NK-92 (cell line): ENCODE results near the gene SCEL.
"Not testable (repeated sequence)": the region's sequence is repeated elsewhere in the genome, so short reads cannot be mapped to it uniquely, and the experiment has no call there.

Source experiments
- DNase-seq: peaks from one replicate; lab custom pipeline; 2025; ENCODE audit not compliant: unreplicated experiment; lab: John Stamatoyannopoulos, UW

Gene SCEL

DNA sequence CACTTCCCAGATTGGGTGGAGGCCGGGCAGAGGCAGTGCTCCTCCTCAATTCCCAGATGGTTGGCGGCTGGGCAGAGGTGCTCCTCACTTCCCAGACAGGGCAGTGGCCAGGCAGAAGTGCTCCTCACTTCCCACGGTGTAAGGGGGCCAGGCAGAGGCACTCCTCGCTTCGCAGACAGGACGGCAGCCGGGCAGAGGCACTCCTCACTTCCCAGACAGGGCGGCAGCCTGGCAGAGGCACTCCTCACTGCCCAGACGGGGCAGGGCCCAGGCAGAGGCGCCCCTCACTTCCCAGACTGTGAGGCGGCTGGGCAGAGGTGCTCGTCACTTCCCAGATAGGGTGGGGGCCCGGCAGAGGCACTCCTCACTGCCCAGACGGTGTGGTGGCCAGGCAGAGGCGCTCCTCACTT lies 125.3 kb downstream of the SCEL start:
- no peak for DNase-seq

DNA sequence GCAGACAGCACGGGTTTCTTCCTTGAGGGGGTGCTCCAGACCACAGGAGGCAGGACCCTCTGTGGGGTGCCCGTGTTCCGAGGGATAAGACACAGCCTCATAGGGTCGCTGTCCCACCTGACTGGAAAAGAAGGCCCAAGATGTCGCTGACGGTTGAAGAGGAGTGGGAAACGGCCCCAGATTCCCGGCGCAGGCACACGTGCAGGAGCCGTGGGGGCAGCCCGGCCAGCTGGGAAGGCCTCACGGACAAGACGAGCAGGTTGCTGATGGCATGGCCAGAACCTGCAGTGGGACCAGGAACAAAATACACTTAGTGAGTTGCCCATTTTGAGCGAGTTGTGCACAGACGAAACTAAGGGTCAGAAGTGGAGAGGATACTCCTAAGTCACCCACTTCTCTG lies 126.8 kb downstream of the SCEL start:
- not testable (repeated sequence) for DNase-seq

DNA sequence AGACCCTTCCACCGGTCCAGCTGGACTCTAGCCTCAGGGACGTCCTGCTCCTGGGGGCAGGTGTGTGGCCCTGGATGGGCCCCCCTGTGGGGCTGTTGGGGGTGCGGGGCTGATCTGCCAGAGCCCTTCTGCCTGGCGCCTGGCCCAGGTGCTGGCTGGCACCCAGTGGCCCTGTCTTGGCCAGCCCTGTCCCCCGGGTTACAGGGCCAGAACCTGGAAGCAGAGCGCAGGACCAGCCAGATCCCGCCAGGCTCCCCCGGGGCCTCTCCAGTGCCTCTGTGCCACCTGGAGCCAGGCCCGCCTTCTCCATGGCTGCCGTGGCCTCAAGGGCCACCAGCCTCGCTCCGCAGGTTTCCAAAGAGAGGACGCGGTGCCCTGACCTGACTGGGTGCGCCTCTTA lies 127.3 kb downstream of the SCEL start:
- not testable (repeated sequence) for DNase-seq

DNA sequence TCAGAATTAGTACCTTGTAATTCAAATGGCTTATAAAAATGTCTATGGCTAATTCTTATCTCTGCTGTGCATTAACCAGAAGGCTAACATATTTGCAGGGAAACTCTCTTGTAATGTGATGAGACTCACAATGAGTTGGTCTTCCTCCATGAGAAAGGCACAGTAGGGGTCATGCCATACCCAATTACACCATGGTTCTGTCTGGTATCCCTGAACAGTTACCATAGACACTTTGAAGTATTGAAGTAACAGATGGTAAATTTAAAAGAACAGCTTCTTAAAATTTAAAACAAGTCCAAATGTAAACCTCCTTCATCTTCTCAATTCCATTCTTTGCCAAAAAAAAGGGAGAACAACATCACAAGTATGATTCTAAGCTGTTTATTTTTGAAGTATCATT lies 139.3 kb downstream of the SCEL start:
- no peak for DNase-seq

DNA sequence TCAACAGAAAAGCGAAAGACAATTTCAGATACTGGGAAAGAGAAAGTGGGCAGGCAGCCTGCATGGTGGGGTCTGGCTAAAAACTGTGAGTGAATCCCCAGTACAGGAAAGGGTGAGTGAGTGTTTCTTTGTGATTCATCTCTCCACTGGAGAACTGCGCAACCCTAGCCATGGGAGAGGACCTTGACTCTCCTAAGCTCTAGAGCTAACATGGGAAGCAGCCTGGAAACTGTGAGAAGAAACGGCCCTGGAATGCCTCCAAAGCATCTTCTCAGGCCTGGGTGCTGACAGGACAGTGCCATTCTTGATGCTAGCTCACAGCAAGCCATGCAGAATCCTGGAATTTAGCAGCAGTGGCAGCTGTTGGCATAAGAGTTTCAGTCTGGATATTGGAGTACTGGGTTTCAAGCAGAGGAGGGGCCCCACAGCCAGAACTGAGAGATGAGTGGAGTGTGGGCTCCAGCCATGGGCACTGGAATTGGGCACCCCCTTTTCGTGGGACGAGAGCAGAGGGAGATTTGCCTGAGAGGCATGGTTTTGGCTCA lies 143.3 kb downstream of the SCEL start:
- DNase-seq = no peak

DNA sequence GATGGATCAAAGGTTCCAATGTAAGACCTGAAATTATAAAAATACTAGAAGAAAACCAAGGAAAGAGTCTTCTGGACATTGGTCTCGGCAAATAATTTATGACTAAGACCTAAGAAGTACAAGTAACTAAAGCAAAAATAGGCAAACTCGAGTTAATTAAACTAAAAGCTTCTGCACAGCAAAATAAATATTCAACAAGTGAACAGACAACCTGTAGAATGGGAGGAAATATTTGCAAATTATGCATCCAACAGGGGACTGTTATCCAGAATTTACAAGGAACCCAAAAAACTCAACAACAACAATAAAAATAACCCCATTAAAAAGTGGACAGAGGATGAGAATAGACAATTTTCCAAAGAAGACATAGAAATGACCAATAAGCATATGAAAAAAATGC lies 152.3 kb downstream of the SCEL start:
- DNase-seq = no peak

DNA sequence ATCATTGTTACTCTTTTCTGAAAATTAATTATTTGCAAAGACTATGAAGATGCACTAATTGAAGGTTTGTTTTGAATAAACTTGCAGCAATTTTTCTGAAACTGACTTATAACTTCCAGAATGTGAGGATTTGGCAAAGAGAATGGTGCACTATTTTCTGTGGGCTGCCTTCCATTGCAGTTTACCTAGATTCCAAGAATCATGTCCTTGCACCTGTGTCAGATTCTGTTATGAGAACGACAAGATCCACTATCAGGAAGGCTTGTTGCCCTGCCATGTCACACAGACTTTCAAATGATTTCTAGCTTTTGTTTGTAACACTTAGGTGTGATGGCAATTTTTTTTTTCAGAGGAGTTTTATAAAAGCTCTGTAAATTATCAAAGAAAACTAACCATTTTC lies 156.4 kb downstream of the SCEL start:
- DNase-seq = no peak

DNA sequence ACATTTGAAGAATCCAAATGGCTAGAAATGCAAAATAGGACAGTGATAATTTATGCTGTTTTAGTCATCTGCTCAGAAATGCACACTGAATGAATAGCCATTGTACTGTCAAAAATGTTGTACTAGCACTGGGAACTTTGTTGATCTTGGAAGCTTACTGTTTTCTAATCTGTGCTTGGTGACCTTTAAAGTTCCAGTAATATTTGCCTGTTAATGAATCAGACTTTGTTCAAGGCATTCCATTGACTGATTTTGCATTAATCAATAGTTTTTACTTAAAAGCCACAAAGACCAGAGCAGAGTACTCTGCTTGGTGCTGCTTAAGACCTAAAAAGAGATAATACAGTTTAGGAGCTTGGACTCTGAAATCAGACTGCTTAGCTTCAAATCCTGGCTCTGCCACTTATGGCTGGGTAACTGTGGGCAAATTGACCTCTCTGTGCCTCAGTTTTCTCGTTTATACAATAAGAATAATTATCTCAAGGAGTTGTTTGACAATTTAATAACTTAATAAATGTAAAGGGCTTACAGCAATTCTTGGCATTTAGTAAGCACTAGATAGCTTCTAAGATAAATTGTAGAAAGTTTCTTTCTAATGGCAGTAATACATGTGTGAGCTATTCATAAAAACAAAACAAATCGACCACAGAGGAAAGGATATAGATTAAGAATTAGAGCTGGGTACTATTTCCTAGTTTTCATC lies 157.4 kb downstream of the SCEL start:
- DNase-seq = no peak

DNA sequence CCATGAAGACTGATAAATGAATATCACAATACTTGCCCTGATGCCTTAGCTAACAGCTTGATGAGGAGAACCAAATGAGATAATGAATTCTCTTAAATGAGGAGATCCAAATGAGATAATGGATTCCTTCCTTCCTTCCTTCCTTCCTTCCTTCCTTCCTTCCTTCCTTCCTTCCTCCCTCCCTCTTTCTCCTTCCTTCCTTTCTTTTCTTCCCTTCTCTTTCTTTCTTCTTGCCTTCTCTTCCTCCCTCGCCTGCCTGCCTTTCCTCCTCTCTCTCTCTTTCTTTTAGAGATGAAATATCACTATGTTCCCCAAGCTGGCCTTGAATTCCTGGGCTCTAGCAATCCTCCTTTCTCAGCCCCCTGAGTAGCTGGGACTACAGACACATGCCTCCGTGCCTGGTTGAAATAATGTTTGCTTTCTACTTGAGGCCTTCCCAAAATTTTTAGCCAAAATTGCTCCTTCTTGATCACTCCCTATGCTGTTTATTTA lies 158.0 kb downstream of the SCEL start:
- no peak for DNase-seq
